Neuronal stem cell (in vitro differentiated cells): ENCODE results near the gene PPP1R26.
"Not testable (repeated sequence)": the region's sequence is repeated elsewhere in the genome, so short reads cannot be mapped to it uniquely, and the experiment has no call there.

ENCODE experiments used
- DNase-seq: peaks from one replicate; pipeline ENCODE4 v3.0.0-alpha.2; 2013; ENCODE audit warnings: low spot score
- H2AFZ ChIP-seq: one replicate; pipeline ENCODE4 v1.6.1; 2013; ENCODE audit warnings: mild to moderate bottlenecking, low read length, inconsistent platforms
- H2AK5ac ChIP-seq: 2 replicates; pipeline ENCODE4 v1.6.1; 2013; ENCODE audit warnings: low read depth, mild to moderate bottlenecking, inconsistent platforms, low read length, moderate library complexity, mixed read lengths
- H2BK120ac ChIP-seq: 2 replicates; pipeline ENCODE4 v1.6.1; 2013; ENCODE audit warnings: low read depth, mild to moderate bottlenecking, inconsistent platforms, low read length, moderate library complexity, mixed read lengths
- H2BK12ac ChIP-seq: one replicate; pipeline ENCODE4 v1.6.1; 2013; ENCODE audit warnings: low read length, inconsistent platforms
- H2BK15ac ChIP-seq: 2 replicates; pipeline ENCODE4 v1.6.1; 2013; ENCODE audit warnings: mild to moderate bottlenecking, low read length, inconsistent platforms, mixed read lengths
- H2BK5ac ChIP-seq: one replicate; pipeline ENCODE4 v1.6.1; 2013; ENCODE audit warnings: inconsistent platforms, mild to moderate bottlenecking, low read length, moderate library complexity
- H3K14ac ChIP-seq: one replicate; pipeline ENCODE4 v1.6.1; 2013; ENCODE audit warnings: low read length, inconsistent platforms
- H3K18ac ChIP-seq: 2 replicates; pipeline ENCODE4 v1.6.1; 2013; ENCODE audit warnings: low read length, inconsistent platforms
- H3K23ac ChIP-seq: 2 replicates; pipeline ENCODE4 v1.6.1; 2013; ENCODE audit warnings: low read depth, mild to moderate bottlenecking, mixed read lengths, low read length, inconsistent platforms; ENCODE audit not compliant: poor library complexity
- H3K27ac ChIP-seq: replicated peaks from 3 replicates; pipeline ENCODE4 v1.5.1; 2013; ENCODE audit warnings: low read length, inconsistent platforms
- H3K27me3 ChIP-seq, 3 experiments: 2 replicates each; pipeline ENCODE4 v1.6.1; 2013; ENCODE audit warnings: low read length in 3 of 3, mild to moderate bottlenecking in 2 of 3, inconsistent platforms in 1 of 3, low read depth in 1 of 3, mixed read lengths in 1 of 3, moderate library complexity in 1 of 3; ENCODE audit not compliant: control insufficient read depth in 3 of 3, insufficient read depth in 3 of 3
- H3K36me3 ChIP-seq, 2 donors: replicated peaks in 1 of 2; 2 replicates each; pipeline ENCODE4 v1.6.1; 2013; ENCODE audit warnings: low read length in 2 of 2; ENCODE audit not compliant: control insufficient read depth in 2 of 2, insufficient read depth in 2 of 2
- H3K4ac ChIP-seq: 2 replicates; pipeline ENCODE4 v1.6.1; 2013; ENCODE audit warnings: inconsistent platforms, mild to moderate bottlenecking, low read length, moderate library complexity
- H3K4me1 ChIP-seq, 2 donors: 1 replicate in 1 of 2; 2 replicates in 1 of 2; pipeline ENCODE4 v1.6.1; 2013; ENCODE audit warnings: low read length in 2 of 2, low read depth in 1 of 2; ENCODE audit not compliant: control insufficient read depth in 2 of 2, insufficient read depth in 1 of 2
- H3K4me2 ChIP-seq: one replicate; pipeline ENCODE4 v1.6.1; 2013; ENCODE audit warnings: mild to moderate bottlenecking, low read length, inconsistent platforms; ENCODE audit not compliant: insufficient read depth, poor library complexity, severe bottlenecking
- H3K4me3 ChIP-seq, 2 donors: 2 replicates each; pipeline ENCODE4 v1.5.1; 2013; ENCODE audit warnings: low read length in 2 of 2, mild to moderate bottlenecking in 2 of 2, inconsistent platforms in 1 of 2, moderate library complexity in 1 of 2
- H3K79me1 ChIP-seq: one replicate; pipeline ENCODE4 v1.6.1; 2013; ENCODE audit warnings: low read depth, mild to moderate bottlenecking, inconsistent platforms, low read length, moderate library complexity
- H3K9ac ChIP-seq: one replicate; pipeline ENCODE4 v1.6.1; 2013; ENCODE audit warnings: mild to moderate bottlenecking, low read depth, low read length, inconsistent platforms; ENCODE audit not compliant: poor library complexity
- H3K9me3 ChIP-seq, 2 donors: replicated peaks in 1 of 2; 2 replicates each; pipeline versions ENCODE3 to v1.6.1; 2013; ENCODE audit warnings: low read length in 2 of 2, mild to moderate bottlenecking in 2 of 2, inconsistent platforms in 1 of 2, low read depth in 1 of 2, mixed read lengths in 1 of 2, moderate library complexity in 1 of 2; ENCODE audit not compliant: control insufficient read depth in 2 of 2, insufficient read depth in 1 of 2
- H4K8ac ChIP-seq: one replicate; pipeline ENCODE4 v1.6.1; 2013; ENCODE audit warnings: low read depth, mild to moderate bottlenecking, inconsistent platforms, low read length, moderate library complexity
- H4K91ac ChIP-seq: one replicate; pipeline ENCODE4 v1.6.1; 2013; ENCODE audit warnings: low read length, low read depth, mild to moderate bottlenecking, inconsistent platforms; ENCODE audit not compliant: poor library complexity
- WGBS, 2 donors: extraction: QIAGEN DNeasy Blood & Tissue Kit; methylation state at CpG; one replicate each; pipeline ENCODE4 v1.1.7; 2013; ENCODE audit warnings: missing lambda C conversion rate in 2 of 2, mixed read lengths in 1 of 2; ENCODE audit not compliant: insufficient read length in 2 of 2, insufficient replicate concordance in 1 of 2; ENCODE audit errors: extremely low coverage in 2 of 2; 5-methylcytosine and 5-hydroxymethylcytosine counted together

The PPP1R26 gene

GRCh38 chr9:135526730-135527571, 47.4 kb downstream of the PPP1R26 start:
- peak overlapping the region; percentile 75 for H2BK5ac ChIP-seq
- H3K27ac ChIP-seq = no peak overlapping the region
- H3K23ac ChIP-seq = peak overlapping the region; percentile 55
- peak overlapping the region; percentile 67 for H2BK15ac ChIP-seq
- H3K9me3 ChIP-seq = no peaks in the 10 kb centered on the region
- H4K8ac ChIP-seq = peak overlapping the region; percentile 86
- H4K91ac ChIP-seq = no peak overlapping the region
- H3K4ac ChIP-seq = peak overlapping the region; percentile 76
- no peak overlapping the region for H2AFZ ChIP-seq
- no peaks in the 10 kb centered on the region for H3K79me1 ChIP-seq
- H3K27me3 ChIP-seq = peaks cover 0 to 7% (median 0%) of the 10 kb centered on the region in 3 experiments
- no peak for DNase-seq
- H3K4me1 ChIP-seq = peaks cover 0 to 6% of the 10 kb centered on the region in 2 donors
- H3K36me3 ChIP-seq = no peaks in the 10 kb centered on the region
- no peak overlapping the region for H3K4me3 ChIP-seq
- no peak overlapping the region for H2BK120ac ChIP-seq
- H2BK12ac ChIP-seq = peak overlapping the region; percentile 16
- no CpG with 5 or more reads among the region's 30 CpGs for WGBS, 2 donors
- H3K18ac ChIP-seq = peak overlapping the region; percentile 70
- H3K14ac ChIP-seq = peak overlapping the region; percentile 47
- peak overlapping the region; percentile 4 for H3K9ac ChIP-seq
- no peak overlapping the region for H3K4me2 ChIP-seq
- H2AK5ac ChIP-seq = peak overlapping the region; percentile 40

DNA sequence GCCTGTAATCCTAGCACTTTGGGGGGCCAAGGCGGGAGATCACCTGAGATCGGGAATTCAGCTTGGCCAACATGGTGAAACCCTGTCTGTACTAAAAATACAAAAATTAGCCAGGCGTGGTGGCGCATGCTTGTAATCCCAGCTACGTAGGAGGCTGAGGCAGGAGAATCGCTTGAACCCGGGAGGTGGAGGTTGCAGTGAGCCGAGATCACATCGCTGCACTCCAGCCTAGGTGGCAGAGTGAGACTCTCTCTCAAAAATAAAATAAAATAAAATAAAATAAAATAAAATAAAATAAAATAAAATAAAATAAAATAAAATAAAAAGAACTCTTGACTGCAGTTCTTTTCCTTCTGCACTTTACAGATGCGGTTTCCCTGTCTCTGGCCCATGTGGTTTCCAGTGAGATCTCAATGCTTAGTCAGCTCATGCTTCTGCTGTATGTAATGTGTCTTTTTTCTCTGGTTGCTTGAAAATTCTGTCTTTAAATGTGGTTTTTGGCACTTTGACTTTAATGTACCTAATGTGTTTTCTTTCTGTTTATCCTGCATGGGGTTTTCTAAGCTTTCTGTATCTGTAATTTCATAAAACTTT, 49.4 kb downstream of the PPP1R26 start:
- H3K14ac ChIP-seq, H3K36me3 ChIP-seq, H3K4me3 ChIP-seq, H3K18ac ChIP-seq, H2BK15ac ChIP-seq, H3K9ac ChIP-seq, H3K79me1 ChIP-seq, H2BK5ac ChIP-seq, H2AFZ ChIP-seq, H3K23ac ChIP-seq, H2AK5ac ChIP-seq, H4K91ac ChIP-seq, H3K27me3 ChIP-seq, H2BK12ac ChIP-seq, H4K8ac ChIP-seq, H3K9me3 ChIP-seq, H2BK120ac ChIP-seq, H3K27ac ChIP-seq, DNase-seq, H3K4me2 ChIP-seq, H3K4ac ChIP-seq, H3K4me1 ChIP-seq: not testable (repeated sequence)
- WGBS, 2 donors = no CpG with 5 or more reads among the region's 10 CpGs

DNA sequence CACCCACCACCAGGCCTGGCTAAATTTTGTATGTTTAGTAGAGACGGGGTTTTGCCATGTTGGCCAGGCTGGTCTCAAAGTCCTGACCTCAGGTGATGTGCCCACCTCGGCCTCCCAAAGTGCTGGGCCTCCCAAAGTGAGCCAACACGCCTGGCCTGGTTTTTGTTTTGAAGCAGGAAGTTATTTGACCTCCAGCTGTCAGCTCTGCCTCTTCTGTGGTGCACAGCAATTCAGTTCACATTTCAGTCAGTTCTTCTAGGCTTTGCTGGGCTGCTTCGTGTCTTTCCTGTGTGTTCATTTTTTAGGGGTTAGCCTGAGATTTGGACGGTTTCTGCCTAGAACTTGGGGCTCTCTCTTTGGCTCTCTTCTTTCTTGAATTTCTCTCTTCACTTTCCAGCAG, 50.6 kb downstream of the PPP1R26 start:
- DNase-seq = no peak
- no peak overlapping the region for H3K4me2 ChIP-seq

DNA sequence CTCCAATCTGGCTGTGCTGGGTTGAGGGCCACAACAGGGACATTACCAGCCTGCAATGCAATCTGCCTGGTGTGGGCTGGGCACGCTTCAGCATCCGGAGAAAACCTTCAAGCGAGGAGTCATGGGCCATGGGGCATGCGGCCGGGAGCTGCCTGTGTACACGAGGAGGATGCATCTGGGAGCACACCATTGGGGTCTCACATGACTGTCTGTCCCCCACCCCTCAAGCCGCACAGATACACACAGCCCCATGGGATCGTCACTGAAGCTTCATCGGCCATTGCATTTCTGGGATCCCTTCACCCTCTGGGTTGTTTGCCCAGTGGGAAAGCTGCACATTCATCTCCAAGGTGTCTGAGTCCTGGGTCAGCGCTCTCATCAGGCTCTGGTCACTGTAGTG, 51.5 kb downstream of the PPP1R26 start:
- Histone ChIP-seq H3K4ac (no peak overlapping the region), H4K8ac (no peak overlapping the region), H4K91ac (no peak overlapping the region), H3K9me3 (no peaks in the 10 kb centered on the region), H3K23ac (no peak overlapping the region), H2AFZ (no peak overlapping the region), H2BK5ac (no peak overlapping the region), H3K9ac (peak overlapping the region; percentile 31), H2BK120ac (no peak overlapping the region), H3K27me3 (peaks cover 0 to 16% (median 0%) of the 10 kb centered on the region in 3 experiments), H3K36me3 (no peaks in the 10 kb centered on the region), H3K14ac (no peak overlapping the region), H3K27ac (no peak overlapping the region), H3K4me3 (peak overlapping the region in 1 of 2 donors; percentile 36), H3K18ac (peak overlapping the region; percentile 83), H2BK15ac (no peak overlapping the region), H3K79me1 (no peaks in the 10 kb centered on the region), H2BK12ac (no peak overlapping the region), H3K4me2 (no peak overlapping the region), H3K4me1 (peaks cover 0 to 5% of the 10 kb centered on the region in 2 donors), H2AK5ac (no peak overlapping the region)
- no peak for DNase-seq
- no CpG with 5 or more reads among the region's 10 CpGs for WGBS, 2 donors

More for the DNA sequence above, 50.6 kb downstream of the PPP1R26 start:
- Histone ChIP-seq H3K4me3 (no peak overlapping the region), H2AK5ac (no peak overlapping the region), H3K27me3 (peaks cover 0 to 16% (median 0%) of the 10 kb centered on the region in 3 experiments), H3K4ac (no peak overlapping the region), H3K79me1 (no peaks in the 10 kb centered on the region), H3K18ac (no peak overlapping the region), H3K4me1 (peaks cover 0 to 5% of the 10 kb centered on the region in 2 donors), H3K14ac (no peak overlapping the region), H4K91ac (no peak overlapping the region), H2BK5ac (no peak overlapping the region), H2BK120ac (no peak overlapping the region), H2AFZ (no peak overlapping the region), H2BK15ac (no peak overlapping the region), H3K9ac (no peak overlapping the region), H2BK12ac (no peak overlapping the region), H4K8ac (no peak overlapping the region), H3K36me3 (no peaks in the 10 kb centered on the region), H3K27ac (no peak overlapping the region), H3K23ac (no peak overlapping the region), H3K9me3 (no peaks in the 10 kb centered on the region)
- no CpG with 5 or more reads among the region's 5 CpGs for WGBS, 2 donors
